Fibroblast of the aortic adventitia (primary cell): ENCODE measurements around the gene RPL36AL. TPM values are rescaled to one million over a fixed set of nuclear protein-coding genes. Genes with fewer than 3 reads are reported as not detected.

Experiments used
- DNase-seq: peaks from one replicate; pipeline ENCODE4 v3.0.0-alpha.2; 2010; ENCODE audit warnings: low read depth
- H3K4me3 ChIP-seq: 2 replicates; pipeline ENCODE4 v1.5.1; 2011; ENCODE audit warnings: low read depth, mild to moderate bottlenecking, control low read depth, low read length, moderate library complexity
- CTCF ChIP-seq: IDR thresholded peaks from 2 replicates; pipeline ENCODE4 v1.5.1; 2011; ENCODE audit warnings: mild to moderate bottlenecking, low read length, control low read depth, inconsistent platforms; ENCODE audit not compliant: insufficient read depth
- small RNA-seq: library from RNA; depleted of rRNA; stranded (forward); fragments of <200 nt; gene quantifications from one replicate; pipeline ENCODE3, GENCODE V24; 2012
- total RNA-seq: library from RNA; depleted of rRNA; stranded (reverse); fragments of >200 nt; gene quantifications from 2 replicates; pipeline ENCODE4 v1.2.3, GENCODE V29; 2012; ENCODE audit warnings: low replicate concordance

RPL36AL gene
- total RNA-seq, 1 donor: 180 TPM

DNA sequence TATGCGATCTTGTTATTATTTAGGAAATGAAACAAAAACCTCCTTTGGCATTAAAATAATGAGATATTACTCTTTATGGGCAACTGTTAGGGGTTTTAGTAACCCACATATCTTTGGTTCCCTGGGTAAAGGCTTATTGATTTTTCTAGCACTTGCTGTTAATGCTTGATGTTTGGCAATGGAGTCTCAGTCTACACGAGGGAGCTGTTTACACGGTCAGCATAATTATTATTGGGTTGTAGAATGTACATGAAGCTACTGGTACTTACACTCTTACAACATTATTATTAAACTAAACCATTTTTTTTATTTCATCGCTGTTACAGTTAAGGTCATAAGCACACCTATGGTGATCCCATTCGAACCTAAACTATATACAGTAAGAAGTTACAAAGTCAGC lies 46.4 kb downstream of the RPL36AL start:
- TF ChIP-seq CTCF: no peak
- H3K4me3 ChIP-seq: no peak overlapping the region
- no peak for DNase-seq

- DNase-seq: no peak
- TF ChIP-seq CTCF: no peak
- no peak overlapping the region for H3K4me3 ChIP-seq
Measured at GRCh38 chr14:49569281-49569680, 51.1 kb downstream of the RPL36AL start.

Small RNA genes lying within 50 kb of the gene (small RNA-seq; reads per million reads assigned to genes)
- gene AL139099.3: not detected
- gene AL139099.4: not detected
- not detected for gene RF00019

Other genes with a start within 250 kb of the RPL36AL start
- gene RPS29, start 34.2 kb downstream of the RPL36AL start, total RNA-seq: 822 and 5,262 TPM in 2 replicates
- gene LRR1, start 21.7 kb downstream of the RPL36AL start, total RNA-seq: 10.6 and 33.4 TPM in 2 replicates
- 76.9 and 103 TPM in 2 replicates for gene MGAT2, start 173 bp upstream of the RPL36AL start, total RNA-seq
- gene DNAAF2, start 14.6 kb upstream of the RPL36AL start, total RNA-seq: 10.5 and 24.9 TPM in 2 replicates
- gene POLE2, start 67.6 kb upstream of the RPL36AL start, total RNA-seq: 1.1 and 36.2 TPM in 2 replicates
- 4.9 and 12.8 TPM in 2 replicates for gene KLHDC1, start 72.5 kb upstream of the RPL36AL start, total RNA-seq
- gene KLHDC2, start 147.5 kb upstream of the RPL36AL start, total RNA-seq: 69.3 and 74.1 TPM in 2 replicates
- 63.9 and 140 TPM in 2 replicates for gene NEMF, start 232.2 kb upstream of the RPL36AL start, total RNA-seq